Amygdala (tissue), 56 donors: ENCODE measurements around the gene ARMS2.
A peak's percentile ranks its signal among the peaks of the same experiment; 100 is the strongest.

Source experiments
- DNase-seq, 56 donors: peaks; one replicate each; lab custom pipeline; 2025; lab: John Stamatoyannopoulos, UW

Gene ARMS2

DNA sequence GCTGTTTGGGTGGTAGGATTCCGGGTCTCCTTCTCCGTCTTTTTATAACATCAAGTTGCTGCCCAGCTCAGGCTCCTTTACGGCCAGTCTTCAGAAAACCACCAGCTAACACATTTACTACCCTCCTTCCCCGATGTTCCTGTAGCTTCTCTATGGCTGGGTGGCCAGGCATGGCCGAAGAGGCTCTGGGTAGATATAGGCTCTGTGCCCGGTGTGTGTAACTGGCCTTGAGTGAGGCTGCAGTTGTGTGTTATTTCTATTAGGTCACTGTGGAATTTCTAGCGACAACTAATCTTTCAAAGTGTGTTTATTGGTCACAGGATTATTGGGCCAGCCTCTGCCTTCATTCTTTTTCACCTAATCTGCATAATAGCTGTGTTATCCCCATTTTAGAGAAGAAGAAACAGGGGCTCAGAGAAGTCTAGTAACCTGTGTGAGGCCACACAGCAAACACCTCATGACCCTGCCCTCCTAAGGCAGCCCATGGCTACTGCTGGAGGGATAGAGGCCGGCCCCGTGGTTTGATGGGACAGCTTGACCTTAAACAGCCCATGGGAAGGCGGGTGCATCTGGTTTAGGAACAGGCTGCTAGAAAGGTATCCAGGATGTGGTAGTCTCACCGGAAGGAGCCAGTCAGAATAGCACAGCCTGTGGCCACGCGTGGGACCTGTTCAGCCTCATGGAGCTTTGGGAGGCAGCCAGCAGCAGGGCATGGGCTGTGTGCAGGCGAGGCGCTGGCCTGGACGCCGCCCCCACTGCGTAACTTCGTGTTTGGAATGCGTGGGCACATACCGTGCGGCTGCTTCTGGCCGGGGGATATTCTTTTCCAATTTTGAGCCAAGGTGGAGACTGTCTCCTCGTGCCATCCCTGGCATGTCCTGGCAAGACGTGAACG, 36.6 kb downstream of the ARMS2 start:
- DNase-seq: peak in 9 of 56 donors; percentile 26 to 59 (median 29)

DNA sequence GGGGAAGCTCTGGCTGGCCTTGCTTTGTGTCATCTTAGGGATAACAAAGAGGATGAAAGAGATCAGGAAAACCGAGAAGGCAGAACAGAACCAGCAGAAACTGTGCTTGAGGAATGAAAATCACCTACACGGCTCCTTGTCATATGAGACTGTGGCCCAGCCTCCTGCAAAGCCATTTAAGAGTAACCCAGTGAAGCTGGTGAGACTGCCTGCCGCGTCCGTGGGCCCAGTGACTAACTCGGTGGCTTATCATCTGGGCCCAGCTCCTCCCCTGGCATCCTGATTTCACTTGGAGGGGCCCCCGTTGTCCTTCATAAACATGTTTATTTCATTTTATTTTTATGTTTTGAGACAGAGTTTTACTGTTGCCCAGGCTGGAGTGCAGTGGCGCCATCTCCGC, 37.6 kb downstream of the ARMS2 start:
- DNase-seq: no peak

DNA sequence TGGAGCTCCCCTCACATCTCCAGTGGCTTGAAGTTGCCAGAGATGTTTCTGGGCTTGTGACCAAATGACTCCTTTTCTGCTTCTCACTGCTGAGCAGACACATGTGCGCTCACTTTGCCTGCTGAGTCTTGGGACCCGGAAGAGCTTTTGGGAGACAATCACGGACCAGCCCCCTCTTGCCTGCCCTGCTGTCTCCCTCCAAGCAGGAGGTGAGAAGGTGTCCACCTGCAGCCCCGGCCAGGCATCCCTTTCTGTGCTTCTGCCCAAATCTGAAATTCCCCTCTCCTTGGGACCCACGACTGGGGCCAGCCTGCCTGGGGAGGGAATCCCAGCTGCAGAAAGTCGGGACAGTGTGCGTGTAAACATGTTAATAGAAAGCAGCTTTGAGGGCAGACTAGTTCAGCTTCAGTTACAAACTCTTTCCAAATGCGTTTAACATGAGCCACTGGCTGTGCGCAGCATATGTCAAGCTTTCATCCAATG, 38.6 kb downstream of the ARMS2 start:
- DNase-seq: peak in 1 of 56 donors; percentile 27

DNA sequence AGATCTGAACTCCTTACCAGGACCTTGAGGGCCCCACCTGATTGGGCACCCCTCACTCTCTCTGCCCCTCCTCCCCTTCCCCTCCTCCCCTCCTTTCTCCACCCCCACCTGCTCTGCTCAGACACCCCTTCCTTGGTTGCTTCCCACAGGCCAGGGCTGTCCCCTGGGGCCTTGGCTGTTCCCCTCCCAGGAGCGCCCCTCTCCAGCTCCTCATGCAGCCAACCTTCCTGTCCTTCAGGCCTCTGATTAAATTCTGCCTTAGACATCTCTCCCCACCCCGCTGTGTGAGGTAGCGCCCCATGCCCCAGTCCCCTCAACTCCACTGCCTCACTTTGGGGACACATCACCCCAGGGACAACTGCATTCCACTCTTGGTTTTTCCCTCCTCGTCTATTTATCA, 39.3 kb downstream of the ARMS2 start:
- no peak for DNase-seq

DNA sequence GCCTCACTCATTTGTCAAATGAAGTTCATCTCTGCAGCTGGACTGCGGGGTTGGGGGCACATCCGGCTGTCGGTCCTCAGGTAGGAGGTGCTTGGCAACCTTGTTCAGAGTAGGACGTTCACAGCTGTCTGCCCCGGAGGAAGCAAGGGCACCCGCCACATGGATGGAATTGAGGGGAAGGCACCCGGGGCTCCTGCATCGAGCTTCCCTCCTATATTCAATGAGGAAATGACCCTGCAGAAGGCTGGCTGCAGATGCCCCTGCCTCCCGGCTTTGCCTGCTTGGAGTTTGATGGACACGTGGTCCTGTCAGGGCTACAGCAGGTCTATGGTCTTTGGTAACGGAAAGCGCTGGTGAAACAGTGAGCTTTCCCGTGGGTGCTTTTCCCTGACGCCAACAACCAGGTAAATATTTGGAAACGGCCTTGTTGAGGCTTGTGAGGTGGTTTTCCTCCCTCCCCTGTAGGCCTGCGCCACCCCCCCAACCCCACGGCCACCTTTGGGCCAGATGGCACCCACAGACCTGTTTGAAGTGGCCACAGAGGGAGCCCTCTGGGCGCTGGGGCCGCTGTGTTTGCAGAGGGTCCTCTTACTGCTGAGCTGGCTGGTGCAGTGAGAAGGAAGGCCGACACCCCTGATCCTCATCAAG, 39.8 kb downstream of the ARMS2 start:
- no peak for DNase-seq

DNA sequence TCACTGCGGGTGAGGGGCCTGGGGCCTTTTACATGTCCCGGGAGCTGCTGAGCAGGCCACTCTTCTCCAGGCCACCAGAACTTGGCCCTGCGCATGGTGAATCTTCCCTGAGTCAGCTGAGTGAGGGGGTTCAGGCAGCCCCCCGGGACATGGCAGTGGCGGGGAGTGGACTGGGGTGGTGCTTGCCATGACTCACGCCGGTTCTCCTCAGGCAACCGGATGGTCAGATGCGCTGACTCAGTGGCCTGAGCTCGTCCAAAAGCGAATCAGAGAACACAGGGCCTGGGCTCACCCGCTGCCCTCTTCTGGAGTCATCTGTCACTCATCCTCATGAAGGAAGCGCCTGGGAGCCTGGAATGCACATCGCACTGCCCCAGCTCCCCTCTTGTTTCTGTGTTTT, 40.4 kb downstream of the ARMS2 start:
- DNase-seq: peak in 9 of 56 donors; percentile 23 to 70 (median 38)

DNA sequence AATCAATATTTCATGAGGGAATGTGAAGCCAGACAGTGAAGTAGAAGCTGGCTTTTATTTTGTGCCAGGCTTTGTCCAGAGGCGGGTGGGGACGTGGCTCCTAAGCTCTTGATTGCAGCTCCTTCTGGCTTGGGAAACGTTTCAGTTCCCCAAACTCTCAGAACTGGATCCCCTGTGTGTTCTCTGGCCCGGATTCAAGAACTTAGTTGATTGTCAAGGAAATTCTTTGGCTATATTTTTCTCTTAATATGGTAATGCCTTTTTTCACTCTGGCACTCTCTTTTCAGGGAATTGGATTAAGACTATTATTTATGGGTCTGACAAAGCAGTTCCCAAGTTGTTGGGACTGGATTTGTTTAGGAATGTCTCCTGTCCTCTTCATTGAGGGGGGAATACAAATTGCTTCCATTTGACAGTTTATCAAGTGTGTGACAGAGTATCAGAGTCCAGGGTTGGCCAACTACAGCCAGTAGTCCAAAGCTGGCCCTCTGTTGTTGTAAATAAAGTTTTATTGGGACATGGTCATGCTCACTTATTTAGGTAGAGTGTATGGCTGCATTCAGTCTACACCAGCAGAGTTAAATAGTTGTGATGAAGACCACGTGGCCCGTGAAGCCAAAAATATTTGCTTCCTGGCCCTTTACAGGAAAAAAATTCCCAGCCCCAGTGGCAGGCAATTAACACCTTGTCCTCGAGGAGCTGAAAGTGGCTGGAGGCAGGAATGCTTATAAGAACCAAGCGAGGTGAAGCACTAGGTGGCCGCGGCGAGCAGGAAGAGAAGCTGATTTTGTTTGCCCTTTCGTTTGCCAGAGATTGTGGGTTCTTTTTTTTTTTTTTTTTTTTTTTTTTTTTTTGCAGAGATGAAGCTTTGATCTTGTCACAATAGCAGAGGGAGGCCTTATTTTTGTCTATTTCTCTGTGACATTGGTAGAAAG, 41.2 kb downstream of the ARMS2 start:
- peak in 2 of 56 donors; percentile 23 to 28 for DNase-seq

DNA sequence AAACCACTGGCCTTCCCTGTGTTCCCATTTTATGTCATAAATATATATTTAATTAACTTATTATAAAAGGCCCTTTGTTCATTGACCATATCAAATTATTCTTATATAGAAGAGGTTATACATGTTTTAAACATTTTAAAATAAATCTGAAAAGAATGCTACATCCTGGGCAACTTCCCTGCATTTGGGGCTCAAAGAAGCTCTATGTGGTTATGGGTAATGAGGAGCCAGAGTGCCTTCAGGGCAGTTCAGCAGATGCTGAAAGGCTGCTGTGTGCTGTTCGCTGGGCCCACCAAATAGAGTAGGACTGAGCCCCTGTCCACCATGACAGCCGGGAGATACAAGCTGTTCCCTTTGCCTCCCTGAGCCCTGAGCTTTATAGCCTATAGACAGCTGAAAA, 42.8 kb downstream of the ARMS2 start:
- DNase-seq: no peak

DNA sequence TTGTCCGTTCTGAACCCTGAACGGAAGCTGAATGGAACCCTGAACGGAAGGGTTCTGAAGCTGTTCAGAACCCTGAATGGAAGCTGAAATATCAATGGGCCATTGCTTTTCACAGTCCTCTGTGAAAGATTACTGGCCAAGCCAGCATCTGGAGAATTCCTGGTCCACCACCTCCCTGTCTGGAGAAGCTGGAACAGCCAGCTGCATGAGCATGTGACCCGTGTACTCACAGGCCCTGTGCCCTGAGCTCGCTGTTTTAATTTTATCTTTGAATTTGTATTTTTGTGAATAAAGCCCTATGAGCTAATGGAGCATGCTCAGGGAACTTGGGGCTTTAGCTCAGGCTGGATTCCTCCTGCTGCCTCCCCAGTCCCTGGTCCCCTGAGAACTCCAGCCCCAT, 44.1 kb downstream of the ARMS2 start:
- peak in 13 of 56 donors; percentile 20 to 52 (median 42) for DNase-seq

DNA sequence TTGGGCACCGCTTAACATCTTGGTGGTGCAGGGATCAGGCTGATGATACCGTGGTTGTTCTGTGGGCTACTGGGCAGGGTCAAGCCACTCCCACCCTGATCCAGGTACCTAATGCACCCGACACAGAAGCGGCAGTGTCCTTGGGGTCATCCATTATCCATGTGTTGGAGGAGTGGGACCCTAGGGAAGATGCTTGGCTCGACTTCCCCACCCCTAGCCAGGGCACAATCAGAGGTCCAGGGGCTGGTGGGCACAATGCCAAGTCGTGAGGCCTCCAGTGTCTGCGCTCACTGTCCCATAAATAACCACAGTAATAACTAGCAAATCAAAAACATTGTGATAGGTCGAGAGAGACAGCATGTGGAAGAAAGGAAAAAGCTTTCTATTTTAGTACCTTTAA, 44.6 kb downstream of the ARMS2 start:
- peak in 2 of 56 donors; percentile 47 to 54 for DNase-seq

DNA sequence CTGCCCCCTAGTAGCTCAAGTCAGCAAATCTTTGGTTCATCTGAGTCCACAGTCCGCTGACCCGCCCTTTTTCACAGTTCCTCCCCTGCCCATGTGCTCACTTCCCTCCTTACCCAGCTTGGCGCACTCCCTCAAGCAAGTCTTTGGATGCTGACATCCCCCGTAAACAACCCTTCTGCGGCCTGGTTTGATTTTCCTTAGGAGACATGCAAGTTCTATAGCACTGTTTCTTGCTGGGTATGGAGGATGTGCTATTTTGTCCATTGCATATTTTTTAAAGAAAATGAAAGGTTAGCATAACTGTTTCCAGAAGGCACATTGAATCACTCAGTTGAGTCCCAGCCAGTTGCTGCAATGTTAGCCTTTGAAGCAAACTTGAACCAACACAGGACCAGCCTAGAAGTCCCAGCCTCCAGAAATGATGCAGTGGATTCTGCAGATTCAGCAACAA, 45.1 kb downstream of the ARMS2 start:
- peak in 22 of 56 donors; percentile 21 to 63 (median 35) for DNase-seq

DNA sequence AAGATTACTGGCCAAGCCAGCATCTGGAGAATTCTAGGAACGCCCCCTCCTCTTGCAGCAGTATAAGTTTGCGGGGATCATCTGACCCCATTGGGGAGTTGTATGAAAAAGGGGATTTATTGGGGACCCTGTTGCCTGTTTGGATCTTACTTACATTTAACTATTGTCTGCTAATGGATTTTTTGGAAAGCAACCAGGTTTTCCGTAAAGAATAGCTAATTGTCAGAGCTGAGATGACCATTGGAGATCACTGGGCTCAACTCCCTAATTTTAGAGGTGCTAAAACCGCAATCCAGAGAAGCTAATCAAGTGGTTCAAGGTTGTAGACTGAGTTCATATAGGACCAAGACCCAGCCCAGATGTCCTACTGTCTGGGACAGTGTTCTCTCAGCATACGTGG, 45.7 kb downstream of the ARMS2 start:
- no peak for DNase-seq

DNA sequence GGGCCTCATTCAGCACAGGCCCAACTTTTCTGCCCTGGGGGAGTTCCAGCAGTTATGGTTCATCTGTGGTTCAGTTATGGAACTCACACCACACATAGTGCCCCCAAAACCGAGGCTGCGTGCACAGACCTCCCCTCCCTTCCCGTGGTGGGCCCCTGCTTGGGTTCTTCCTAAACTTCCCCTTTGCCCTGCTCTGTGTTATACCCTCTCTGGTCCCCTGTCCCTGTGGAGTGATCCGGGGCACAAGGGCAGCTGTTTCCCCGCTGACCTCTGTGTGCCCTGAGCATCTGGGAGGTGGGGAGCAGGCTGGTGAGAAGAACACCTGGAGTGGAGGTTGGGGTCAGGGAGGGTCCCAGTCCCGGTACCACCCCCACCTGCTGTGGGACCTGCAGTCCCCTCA, 46.3 kb downstream of the ARMS2 start:
- no peak for DNase-seq

DNA sequence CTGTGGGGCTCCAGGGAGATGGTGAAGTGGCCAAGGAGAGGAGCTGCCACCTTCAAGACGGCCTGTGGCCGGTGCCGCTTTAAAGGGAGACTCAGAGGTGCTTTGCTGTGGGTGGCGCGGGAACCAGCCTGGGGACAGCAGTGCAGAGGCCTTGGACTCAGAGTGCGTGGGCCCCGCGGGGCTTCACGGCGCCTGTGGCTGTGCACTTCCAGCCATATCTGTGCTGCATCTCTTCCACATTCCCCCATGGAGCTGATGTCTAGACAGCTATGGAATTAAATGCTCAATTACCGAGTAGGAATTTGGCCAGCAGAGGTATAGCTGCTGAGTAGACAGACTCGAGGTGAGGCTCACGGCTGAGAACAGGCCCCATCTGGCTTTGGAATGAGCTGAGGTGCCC, 48.6 kb downstream of the ARMS2 start:
- DNase-seq: no peak

DNA sequence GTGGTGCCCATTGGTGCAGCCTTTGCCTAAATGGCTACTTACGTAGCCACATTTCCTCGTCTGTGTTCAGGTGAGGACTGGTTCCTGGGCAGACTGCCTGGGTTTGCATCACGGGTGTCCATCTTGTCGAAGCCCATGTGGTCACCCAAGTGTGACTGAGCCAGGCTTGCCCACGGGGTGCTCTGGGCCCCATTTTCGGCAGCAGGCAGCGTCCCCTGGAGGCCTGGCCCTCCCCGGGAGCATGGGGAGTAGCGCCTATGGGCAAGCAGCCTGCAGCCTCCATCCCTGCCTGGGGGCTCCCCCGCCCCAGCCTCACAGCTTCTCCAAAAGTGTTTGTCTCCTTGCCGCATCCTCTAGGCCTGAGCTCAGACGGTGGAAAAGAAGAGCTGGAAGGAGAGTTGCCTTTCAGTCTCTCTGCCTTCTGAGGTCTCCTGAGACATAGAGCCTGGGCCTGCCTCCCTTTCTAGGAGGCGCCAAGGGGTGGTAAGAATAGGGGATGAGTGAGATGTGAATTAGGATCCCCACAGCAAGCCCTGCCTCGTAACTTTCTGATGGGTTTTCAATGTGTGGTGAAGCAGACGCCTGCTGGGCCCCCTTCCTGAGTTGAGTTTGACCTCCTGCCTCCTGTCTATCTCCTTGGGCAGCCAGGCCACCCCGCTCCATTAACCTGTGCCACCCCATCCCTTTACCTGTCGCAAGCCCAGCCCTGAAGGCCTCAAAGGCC, 49.6 kb downstream of the ARMS2 start:
- peak in 1 of 56 donors; percentile 25 for DNase-seq

DNA sequence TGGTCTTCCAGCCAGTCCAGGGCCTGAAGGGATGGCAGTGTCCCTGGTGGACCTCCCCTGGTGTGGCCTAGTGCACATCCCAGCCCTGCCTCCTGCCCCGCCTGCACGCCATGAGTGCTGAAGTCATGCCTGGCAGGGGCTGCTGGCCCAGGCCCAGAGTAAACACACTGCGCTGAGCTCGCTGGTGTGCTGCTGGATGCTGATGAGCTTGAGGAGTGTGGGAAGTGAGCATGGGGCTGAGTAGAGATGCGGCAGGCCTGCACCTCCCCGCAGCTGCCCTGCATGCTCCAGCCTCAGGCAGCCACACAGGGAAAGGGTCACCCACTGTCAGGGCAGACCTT, 50.1 kb downstream of the ARMS2 start:
- DNase-seq: peak in 55 of 56 donors; percentile 38 to 98 (median 88)

DNA sequence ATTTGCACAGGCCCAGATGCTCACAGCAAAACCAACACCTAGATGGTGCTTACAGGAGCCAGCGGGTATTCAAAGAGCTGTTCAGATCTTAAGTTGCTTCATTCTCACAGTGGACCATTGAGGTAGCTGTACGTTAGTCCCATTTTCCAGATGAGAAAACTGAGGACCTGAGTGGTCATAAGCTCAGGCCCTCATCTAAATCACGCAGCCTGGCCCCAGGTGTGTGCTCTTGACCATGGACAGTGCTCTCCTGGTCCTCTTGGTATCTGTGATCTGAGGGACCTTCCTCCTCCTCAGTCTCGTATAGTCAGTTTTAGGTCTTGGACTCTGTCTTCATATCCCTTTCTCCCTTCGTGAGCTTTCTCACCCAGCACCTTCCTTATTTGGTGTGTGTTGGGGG, 50.6 kb downstream of the ARMS2 start:
- no peak for DNase-seq

DNA sequence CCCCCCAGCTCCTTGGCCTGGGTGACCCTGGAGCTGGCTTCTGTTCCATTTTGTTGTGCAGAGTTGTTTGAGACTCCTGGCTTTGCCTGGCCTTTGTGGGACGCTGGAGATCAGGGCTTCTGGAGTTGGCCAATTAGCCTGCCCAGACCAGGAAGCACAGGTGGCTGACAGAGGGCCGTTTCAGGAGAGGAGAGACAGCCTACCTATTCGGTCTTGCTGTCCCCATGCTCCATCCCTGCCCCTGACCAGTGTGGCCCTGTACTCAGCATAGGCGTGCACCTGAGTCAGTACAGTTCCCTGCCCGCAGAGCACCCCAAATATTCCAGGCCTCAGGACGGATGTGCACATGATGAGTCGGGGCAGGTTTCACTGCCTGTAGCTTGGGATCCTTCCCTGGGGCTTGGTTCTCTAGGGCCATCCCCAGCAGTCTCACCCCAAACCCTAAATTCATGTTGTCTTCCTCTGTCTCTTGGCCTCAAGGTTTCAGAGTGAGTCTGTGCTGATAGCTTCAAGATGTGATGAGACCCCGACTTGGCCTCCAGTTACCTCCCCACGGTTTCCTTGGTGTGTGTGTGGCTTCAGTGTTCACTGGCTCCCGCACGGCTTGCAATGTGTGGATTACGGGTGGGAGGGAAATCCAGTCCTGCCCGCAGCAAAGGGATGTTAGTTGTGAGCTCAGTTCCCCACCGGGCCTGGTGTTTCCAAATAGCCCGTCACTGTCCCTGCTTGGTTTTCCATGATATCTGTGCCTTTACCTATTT, 51.6 kb downstream of the ARMS2 start:
- DNase-seq: no peak
